Amniotic epithelial cell (primary cell): ENCODE measurements around the gene CELSR2.
A peak's percentile ranks its signal among the peaks of the same experiment; 100 is the strongest.

Experiments used
- DNase-seq: peaks from one replicate; pipeline ENCODE4 v3.0.0-alpha.2; 2010; ENCODE audit warnings: low read depth

CELSR2 gene

DNA sequence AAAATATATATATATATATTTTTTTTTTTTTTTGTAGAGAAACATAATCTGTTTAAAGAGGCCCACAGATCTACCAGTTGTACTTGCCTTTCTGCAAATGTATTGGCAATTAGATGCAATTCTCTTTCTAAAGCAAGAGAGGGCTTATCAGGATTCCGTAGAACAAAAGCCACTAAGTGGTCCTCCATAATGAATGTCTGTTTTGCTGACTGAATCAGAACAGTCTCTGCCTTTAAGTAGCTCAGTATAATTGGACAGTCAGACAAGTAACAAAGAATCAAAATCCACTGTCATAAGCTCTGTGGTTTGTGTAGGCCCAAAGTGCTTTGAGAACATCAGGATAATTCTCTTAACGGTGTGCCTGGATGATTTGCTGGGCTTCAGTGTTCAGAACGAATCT, 18.3 kb upstream of the CELSR2 start:
- no peak for DNase-seq

- no peak for DNase-seq
Observed at GRCh38 chr1:109235137-109235536, 14.2 kb upstream of the CELSR2 start.

DNA sequence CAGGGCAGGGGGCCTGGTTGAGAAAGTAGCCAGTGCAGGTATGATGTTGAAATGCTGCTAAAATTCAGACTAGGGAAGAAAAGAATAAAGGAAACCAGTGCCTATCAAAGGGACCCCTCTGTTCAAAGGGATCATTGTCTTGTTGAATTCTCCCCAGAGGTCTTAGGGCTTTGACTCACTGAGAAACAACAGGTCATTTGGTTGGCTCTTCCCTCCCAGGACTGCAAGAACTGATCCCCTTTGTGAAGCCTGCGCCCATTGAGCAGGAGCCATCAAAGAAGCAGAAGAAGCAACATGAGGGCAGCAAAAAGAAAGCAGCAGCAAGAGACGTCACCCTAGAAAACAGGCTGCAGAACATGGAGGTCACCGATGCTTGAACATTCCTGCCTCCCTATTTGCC, 11.8 kb upstream of the CELSR2 start:
- DNase-seq: no peak

GRCh38 chr1:109238382-109238781, 11.0 kb upstream of the CELSR2 start:
- DNase-seq: no peak

GRCh38 chr1:109239047-109239408, 10.3 kb upstream of the CELSR2 start:
- DNase-seq: no peak

GRCh38 chr1:109239409-109240068, 9.8 kb upstream of the CELSR2 start:
- peak; percentile 38 for DNase-seq

GRCh38 chr1:109240158-109241152, 8.9 kb upstream of the CELSR2 start:
- peak; percentile 57 for DNase-seq

DNA sequence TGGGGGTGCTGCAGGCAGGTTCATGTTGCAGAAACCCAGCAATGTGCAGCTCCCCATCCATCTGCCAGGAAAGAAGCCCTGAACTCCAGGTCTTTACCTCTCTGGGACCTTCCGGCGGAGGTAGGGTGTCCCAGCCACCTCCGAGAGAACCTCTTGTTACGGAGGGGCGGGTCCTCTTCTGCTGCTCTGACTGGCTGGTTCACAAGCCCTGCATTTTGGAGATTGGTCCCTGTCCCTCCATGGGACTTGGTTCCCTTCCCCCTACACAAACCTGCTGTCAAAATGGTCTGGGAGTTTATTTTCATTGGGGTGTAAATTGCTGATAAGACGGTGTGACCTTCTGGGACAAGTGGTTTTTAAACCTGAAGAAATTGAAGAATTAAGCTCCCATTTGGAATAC, 8.0 kb upstream of the CELSR2 start:
- no peak for DNase-seq

- no peak for DNase-seq
Observed at GRCh38 chr1:109241841-109242345, 7.4 kb upstream of the CELSR2 start.

DNA sequence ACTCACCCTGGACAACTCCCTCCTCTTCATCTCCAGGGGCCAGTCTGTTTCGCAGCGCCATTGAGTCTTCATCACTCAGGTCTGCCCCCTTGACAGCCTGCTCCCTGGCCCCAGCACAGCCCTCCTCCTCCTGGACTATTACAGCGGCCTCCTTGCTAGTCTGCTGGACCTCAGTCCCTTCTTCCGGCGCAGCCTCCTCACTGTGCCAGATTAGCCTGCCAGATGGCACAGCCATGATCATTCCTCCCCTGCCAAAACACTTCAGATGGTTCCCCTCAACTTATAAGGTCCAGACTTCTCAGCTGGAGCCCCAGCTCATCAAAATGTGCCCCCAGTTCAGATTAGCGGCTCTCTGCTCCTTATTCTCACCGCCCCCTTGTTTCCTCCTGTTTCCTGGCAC, 7.0 kb upstream of the CELSR2 start:
- DNase-seq: no peak

GRCh38 chr1:109243221-109243620, 6.1 kb upstream of the CELSR2 start:
- no peak for DNase-seq

DNA sequence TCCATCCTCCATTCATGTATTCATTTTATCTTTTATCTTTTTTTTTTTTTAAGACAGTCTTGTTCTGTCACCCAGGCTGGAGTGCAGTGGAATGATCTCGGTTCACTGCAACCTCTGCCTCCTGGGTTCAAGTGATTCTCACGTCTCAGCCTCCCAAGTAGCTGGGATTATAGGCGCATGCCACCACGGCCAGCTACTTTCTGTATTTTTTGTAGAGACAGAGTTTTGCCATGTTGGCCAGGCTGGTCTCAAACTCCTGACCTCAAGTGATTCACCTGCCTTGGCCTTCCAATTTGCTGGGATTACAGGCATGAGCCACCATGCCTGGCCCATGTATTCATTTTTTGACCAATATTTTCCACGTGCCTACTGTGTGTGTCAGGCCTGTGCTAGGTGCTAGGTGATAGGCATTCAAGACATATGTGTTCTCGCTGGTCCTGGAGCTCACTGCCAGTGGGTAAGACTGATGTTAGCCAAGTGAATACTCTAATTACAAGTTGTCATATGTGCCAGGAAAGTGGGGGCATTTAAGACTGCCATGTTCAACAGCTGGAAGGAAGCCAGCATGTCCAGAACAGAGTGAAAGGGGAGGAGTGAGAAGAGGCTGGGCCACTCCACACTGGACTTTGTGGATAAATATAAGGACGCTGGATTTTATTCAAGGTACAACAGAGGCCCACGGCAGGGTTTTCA, 5.3 kb upstream of the CELSR2 start:
- DNase-seq: no peak

- no peak for DNase-seq
Observed at GRCh38 chr1:109246141-109246551, 3.2 kb upstream of the CELSR2 start.

DNA sequence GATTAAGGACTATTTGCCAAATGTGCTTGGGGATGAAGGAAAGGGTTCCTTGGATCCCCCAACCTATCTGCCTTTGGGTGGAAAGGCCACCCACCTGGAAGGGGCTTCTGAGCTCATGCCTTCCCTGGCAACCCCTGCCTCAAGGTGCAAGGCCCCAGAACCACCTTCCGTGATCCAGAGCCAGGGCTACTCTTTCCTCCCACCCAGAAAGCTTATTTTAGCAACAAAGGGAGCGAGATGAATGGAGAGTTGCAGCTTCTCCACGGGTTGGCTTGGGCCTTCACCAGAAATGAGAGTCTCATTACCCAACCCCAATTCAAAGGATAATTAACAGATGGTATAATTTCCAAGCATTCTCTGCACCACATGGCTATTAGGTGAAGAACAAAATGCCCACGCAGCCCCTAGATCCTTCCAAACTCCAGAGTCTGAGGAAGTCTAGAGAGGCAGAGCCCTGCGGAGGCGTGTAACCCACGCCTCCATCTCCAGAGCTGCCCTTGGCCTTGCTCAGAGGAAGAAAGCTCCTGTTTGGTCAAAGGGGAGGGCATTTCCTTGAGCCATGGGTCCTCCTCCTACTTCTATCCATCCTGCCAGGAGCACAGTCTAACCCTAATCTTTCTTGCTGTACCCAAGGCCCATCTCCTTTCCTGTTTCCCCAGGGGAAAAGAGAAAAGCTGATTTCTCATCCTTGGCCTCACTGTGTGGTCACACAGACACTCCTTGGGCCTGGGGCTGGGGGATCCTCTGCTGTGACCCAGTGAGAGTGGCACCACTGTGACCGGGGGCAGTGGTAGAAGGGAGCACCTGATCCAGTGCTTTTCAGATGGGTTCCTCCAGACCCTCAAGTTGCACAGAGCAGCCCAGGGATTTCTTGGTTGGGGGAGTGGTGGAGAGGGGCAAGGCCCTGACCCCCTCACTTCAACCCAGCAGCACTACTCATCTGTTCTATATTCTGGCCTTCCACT, 1.7 kb upstream of the CELSR2 start:
- DNase-seq: no peak

GRCh38 chr1:109248444-109248796, 919 bp upstream of the CELSR2 start:
- no peak for DNase-seq

DNA sequence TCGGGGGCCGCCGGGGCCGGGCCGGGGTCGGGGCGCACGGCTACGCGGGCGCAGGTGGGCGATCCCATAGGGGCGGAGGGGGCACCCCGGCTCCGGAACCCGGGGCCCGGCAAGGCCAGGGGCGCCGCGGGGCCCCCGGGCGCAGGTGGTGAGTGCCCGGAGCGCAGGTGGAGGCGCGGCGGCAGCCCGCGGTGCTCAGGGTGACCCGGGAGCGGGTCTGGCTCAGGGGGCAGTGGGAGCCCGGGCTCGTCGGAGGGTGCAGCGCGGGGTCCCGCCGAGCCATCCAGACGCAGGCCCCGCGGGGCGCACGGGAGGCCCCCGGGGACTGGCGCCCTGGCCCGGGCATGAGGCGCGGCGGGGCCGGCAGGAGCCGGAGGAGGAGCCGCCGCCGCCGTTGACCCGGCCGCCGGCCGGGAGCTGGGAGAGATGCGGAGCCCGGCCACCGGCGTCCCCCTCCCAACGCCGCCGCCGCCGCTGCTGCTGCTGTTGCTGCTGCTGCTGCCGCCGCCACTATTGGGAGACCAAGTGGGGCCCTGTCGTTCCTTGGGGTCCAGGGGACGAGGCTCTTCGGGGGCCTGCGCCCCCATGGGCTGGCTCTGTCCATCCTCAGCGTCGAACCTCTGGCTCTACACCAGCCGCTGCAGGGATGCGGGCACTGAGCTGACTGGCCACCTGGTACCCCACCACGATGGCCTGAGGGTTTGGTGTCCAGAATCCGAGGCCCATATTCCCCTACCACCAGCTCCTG, 489 bp downstream of the CELSR2 start:
- DNase-seq: no peak

DNA sequence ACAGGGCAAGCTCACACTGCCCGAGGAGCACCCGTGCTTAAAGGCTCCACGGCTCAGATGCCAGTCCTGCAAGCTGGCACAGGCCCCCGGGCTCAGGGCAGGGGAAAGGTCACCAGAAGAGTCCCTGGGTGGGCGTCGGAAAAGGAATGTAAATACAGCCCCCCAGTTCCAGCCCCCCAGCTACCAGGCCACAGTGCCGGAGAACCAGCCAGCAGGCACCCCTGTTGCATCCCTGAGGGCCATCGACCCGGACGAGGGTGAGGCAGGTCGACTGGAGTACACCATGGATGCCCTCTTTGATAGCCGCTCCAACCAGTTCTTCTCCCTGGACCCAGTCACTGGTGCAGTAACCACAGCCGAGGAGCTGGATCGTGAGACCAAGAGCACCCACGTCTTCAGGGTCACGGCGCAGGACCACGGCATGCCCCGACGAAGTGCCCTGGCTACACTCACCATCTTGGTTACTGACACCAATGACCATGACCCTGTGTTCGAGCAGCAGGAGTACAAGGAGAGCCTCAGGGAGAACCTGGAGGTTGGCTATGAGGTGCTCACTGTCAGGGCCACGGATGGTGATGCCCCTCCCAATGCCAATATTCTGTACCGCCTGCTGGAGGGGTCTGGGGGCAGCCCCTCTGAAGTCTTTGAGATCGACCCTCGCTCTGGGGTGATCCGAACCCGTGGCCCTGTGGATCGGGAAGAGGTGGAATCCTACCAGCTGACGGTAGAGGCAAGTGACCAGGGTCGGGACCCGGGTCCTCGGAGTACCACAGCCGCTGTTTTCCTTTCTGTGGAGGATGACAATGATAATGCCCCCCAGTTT, 1.3 kb downstream of the CELSR2 start:
- DNase-seq: no peak

- no peak for DNase-seq
Observed at GRCh38 chr1:109251277-109252166, 2.2 kb downstream of the CELSR2 start.
